G401 (cell line): ENCODE measurements around the gene GGACT. TPM values are rescaled to one million over a fixed set of nuclear protein-coding genes. Genes with fewer than 3 reads are reported as not detected.

Experiments
- DNase-seq: peaks from one replicate; pipeline ENCODE4 v3.0.0-alpha.2; 2015; ENCODE audit warnings: low spot score
- in situ Hi-C: cut with HindIII; loops from 2 replicates; pipeline ENCODE4 v1.10.0; 2016; ENCODE audit warnings: low sequenced_read_pairs, mixed read lengths
- total RNA-seq: library from RNA; depleted of rRNA; stranded (reverse); fragments of >200 nt; shearing (Covaris generic); gene quantifications from 2 replicates; pipeline ENCODE4 v1.2.3, GENCODE V29; 2014

Gene GGACT
- total RNA-seq, 1 experiment from 2014 or later = 11.4 TPM

DNA sequence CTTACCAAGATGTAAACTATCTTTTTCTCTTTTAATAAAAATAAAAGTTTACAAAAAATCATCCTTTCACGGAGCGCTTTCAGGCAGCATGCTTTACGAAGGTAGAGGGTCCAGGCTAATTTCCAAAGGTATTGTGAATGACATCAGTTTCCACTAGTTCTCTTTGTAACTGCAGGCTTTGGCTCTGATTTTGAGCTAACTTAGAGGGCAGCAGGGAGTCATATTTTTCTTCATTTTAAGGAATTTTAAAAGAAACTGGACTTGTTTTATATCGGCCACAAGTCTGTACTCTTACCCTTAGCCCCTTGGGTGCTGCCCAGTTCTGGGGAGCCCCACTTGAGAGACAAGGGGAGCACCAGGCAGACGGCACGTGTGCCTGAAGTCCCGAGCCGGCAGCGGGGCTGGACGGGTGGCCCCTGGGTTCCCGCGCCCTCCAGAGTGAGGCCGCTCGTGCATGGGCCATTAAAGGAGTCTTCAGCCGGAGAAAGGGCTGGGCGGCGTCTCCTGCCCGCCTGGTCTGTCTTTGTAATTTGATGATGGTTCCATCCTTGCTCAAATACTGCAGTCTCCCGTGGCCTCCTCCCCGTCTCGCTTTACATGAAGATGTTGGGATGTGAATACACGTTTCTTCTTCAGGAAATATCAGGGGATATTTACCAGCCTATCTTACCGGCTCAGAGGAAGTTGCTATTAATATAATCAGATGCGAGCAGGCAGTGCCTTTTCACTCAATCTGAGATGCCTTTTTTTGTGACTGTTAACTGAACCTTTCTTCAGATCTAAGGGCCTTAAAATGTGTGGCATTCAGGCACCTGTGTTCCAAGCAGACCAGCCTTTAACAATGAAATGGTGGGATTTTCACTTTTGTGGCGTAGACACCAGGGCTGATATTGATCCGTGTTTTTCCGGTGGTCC, 67.4 kb downstream of the GGACT start:
- peak; percentile 61 for DNase-seq
- in situ Hi-C loops = no loop called here

GRCh38 chr13:100519626-100520025, 69.0 kb downstream of the GGACT start:
- in situ Hi-C loops = no loop called here
- DNase-seq = no peak

DNA sequence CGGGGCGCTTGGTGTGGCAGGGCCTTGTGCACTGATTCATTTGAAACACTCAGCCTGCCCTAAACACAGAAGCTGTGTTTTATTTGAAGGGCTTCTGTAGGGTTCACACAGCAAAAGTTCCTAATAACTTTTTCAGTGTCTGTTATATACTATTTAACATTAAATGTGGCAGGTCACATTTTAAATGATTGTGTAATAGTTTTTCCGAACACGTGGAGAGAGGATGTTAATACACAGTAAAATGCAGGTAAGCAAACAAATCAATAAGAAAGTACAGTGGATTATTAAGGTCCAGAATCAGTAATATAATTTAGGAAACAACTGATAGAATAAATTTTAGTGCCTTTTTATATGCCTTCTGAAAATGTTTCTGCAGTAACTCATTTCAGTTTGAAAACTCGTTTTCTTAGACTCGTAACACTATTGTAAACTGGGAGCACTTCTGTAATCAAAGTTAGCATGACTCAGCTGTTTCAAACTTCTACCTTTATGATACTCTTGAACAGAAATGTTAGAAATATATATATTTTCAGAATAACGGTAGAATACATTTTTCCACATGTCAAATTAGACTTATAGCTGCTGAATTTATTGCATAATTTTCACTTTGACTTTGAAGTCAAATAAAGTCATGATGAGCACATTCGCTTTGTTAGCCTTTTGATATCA, 70.1 kb downstream of the GGACT start:
- DNase-seq = no peak
- in situ Hi-C loops = no loop called here

DNA sequence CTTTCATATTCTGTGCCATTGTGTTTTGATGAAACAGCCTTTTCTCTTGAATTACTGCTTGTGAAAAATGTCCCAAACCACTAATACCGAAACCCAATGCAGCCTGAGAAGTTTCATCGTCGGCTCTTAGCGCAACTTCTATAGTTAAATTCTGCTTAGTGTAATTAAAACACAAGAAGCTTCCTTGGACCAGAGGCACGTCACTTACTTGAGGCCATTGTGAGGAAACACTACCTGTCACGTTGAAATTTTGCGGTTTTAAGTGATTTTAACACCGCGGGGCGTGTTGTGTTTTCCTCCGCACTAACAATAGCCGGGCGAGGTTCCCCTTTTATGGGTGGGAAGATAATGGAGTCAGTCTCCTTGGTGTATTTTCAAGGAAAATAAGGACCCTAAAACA, 70.9 kb downstream of the GGACT start:
- in situ Hi-C loops = no loop called here
- no peak for DNase-seq

DNA sequence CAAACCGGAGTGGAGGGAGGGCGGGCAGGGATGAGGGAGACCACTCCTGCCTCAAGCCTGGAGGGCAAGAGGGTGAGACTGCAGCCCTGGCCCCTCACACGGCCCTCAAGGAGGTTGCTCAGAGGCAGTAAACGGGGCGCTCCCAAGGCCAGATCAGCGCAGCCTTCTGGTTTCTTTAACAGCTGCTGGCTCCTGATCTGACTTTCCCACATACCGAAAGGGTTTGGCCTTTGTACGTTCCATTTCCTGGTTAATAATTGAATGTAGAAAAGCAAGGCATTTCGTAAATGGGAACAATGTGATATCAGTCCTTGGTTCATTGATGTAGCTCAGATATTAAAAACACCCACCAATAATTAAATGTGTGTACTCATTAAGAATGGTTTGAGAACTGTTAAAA, 71.5 kb downstream of the GGACT start:
- no peak for DNase-seq
- in situ Hi-C loops = no loop called here

DNA sequence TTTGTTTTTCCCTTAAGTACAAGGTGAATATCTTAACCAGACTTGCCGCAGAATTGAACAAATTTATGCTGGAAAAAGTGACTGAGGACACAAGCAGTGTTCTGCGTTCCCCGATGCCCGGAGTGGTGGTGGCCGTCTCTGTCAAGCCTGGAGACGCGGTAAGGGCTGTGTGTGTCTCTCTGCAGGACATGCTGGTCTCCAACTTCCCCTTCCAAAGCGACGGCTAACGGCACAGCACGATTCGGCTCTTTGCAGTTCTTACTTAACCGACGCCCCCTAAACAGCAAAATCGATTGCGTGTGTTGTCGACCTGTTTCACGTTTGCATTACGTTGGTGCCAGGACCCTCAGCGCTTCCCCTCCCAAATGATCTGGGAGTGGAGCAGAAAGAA, 73.2 kb downstream of the GGACT start:
- in situ Hi-C loops = no loop called here
- peak; percentile 37 for DNase-seq

- peak; percentile 96 for DNase-seq
- in situ Hi-C loops = no loop called here
Measured at GRCh38 chr13:100514788-100515409, 73.7 kb downstream of the GGACT start.

DNA sequence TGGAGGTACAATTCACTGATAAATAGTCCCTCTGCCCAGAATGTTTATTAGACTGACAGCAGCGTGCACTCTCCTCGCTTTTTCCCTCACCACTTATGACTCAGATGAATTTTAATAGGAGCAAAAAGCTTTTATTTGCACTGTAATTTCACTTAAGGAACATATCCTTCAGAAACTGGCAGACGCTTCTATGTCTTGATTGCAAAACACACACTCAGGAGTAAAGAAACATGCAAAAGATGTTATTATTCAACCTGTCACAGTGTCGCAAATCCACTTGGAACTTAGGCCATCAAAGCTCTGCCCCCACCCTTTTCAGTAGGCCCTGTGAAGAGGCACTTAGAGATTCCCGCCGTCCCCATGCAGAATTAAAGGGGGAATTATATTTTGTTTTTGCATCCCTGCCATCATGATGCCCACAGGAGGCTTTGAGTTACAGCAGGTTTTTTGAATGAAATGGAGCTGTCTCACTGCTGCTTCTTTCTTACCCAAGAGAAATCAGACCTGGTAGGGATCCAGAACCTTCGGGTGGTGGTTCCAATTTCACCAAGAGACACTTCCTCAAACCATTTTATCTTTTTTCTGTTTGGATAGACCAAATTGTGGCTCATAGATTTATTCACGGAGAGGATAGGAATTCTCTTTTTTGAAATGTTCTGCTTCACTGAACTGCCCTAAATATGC, 74.5 kb downstream of the GGACT start:
- peak; percentile 72 for DNase-seq
- in situ Hi-C loops = no loop called here

- DNase-seq = no peak
- in situ Hi-C loops = no loop called here
Measured at GRCh38 chr13:100513171-100513570, 75.4 kb downstream of the GGACT start.

- in situ Hi-C loops = no loop called here
- DNase-seq = no peak
Measured at GRCh38 chr13:100512422-100512821, 76.2 kb downstream of the GGACT start.

- in situ Hi-C loops = no loop called here
- no peak for DNase-seq
Measured at GRCh38 chr13:100511466-100511865, 77.1 kb downstream of the GGACT start.

- in situ Hi-C loops = no loop called here
- no peak for DNase-seq
Measured at GRCh38 chr13:100510208-100510957, 78.2 kb downstream of the GGACT start.

DNA sequence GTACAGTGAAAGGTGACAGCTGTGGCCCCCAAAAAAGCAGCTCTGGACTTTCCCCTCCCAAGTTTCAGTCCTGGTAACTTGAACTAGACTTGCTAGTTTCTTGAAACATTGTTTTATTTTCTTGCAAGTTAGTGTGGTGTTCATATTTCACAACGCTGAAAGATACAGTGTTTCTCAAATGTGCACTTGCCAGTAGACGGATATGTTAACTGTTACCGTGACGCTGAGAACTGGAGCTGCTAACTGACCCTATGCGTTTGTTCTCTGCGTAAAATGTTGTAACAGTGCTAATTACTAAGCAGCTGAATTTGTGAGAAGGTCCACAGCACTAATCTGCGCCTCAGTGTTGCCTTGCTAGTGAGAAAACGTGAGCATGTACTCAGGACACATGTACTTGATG, 79.6 kb downstream of the GGACT start:
- in situ Hi-C loops = no loop called here
- no peak for DNase-seq

DNA sequence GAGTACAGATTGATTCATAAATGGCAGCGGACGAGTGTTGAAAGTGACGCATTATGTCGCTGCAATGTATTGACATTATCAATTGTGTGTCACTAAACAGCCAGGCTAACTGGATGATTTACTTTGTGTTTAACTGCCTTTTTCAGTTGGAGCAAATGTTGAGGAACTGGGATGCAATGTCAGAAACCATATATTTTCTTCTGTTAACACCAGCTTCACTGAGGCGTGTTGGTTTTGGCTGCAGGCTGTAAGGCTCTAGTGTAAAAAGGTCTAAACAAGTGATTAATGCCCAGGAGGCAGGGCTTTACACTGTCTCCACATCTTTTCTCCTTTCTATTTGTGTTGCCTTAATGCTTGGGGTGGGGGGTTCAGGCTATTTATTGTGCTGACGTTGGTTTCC, 80.1 kb downstream of the GGACT start:
- in situ Hi-C loops = no loop called here
- no peak for DNase-seq

DNA sequence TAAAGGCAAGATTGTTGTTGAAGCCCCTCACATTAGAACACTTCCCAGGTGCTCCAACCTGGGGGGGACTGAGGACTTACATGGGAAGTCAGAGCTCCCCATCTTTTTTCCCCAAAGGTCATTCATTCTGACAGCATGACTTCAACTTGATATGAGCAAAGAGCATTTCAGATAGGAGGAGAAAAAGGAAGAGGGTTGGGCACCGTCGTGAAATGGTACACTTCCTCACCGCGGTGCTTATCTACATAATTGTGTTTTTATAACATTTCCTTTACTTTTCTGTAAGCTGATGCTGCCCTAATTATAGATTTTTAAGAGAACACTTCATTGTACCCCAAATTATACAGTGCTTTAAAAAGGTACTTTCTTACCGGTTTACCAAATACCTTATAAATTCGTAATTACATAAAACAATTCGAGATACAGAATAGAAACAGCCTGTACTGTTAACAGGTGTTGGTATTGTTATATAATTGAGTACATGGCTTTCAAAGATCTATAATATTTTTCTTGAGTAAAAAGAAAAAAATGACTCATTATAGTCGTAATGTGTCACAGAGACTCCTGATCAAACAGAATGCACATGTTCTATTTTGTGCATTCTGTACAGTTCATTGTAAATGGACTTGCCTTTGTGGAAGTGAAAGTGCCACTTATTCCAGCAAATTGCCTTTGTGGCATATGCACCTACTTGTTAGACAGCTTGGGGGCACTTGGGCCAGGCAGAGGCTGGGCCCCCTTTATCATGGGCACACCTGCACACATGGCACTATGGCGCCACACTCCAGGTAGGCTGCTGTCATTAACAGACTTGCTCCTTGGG, 81.8 kb downstream of the GGACT start:
- in situ Hi-C loops = no loop called here
- DNase-seq = no peak

DNA sequence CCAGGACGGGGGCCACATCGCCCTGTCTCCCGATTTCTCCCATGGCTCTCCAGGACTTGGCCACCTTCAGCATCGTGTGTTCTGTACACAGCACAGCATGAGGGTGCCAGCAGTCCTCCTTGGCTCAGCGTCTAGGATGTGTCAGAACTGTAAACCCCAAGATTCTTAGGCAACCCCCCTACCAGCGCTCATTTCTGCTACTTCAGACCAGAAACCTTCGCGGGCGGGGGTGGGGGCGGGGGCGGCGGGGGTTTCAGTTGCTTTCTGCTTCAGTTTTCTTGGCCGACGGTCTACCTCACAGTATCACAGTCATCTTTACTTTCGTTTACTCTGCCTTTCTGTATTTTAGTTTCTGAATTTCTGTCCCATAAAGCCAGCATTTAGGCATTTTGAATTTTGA, 82.4 kb downstream of the GGACT start:
- in situ Hi-C loops = no loop called here
- DNase-seq = no peak

DNA sequence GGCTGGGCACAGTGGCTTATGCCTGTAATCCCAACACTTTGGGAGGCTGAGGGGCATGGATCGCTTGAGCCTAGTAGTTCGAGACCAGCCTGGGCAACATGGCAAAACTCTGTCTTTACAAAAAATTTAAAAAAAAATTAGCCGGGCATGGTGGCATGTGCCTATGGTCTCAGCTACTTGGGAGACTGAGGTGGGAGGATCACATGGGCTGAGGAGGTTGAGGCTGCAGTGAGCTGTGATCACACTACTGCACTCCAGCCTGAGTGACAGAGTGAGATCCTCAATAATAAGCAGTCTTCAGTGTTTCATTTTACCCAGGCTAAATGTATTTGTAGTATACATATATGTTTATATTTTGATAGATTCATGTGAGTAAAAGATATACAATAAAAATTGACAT, 85.0 kb downstream of the GGACT start:
- in situ Hi-C loops = no loop called here
- no peak for DNase-seq

DNA sequence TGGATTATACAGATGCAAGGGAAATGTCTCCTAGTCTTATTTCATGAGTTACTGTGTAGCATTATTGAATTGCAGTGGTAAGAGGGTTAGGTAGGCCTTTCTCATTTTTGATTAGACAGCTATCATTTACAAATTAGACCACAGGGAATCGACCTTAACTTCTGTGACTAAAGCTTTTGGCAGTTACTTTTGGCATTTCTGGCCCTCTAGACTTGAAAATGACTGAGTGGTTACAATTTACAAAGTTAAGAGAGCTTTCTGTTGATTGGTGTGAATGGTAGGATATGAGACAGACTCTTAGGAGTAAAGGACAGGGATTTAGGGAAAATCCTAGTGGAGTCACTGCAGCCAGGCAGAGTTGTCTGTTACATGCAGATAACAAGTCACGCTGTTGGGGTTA, 86.1 kb downstream of the GGACT start:
- in situ Hi-C loops = no loop called here
- no peak for DNase-seq
